Measurements from ENCODE around the gene FAM83F.

The FAM83F gene

DNA sequence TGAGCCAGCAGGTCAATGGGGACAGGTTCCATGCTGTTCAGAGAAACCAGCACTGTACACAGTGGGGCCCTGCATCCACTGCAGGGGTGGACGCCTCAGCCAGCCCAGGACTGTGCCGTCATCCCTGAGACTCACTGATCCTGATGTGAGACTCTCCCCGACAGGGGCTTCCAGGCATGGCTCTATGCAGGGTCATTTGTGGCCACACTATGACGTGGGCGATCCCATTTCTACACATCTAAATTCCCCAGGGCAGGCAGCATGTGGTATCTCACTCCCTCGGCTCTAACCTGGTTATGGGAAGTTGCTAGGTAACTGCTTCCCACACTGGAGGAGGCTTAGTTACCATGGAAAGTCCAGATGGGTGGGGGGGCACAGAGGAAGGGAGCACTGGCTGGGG, 14.2 kb upstream of the FAM83F start:
- DNase-seq (ENCODE audit: low read depth, low spot score), result no peak
- Histone ChIP-seq H3K4me3 (ENCODE audit: insufficient read length, low read depth) (no peak overlapping the region), H3K9ac (ENCODE audit: insufficient read length, low read depth) (no peak overlapping the region), H3K9me3 (ENCODE audit: insufficient read depth, low read length) (no peaks in the 10 kb centered on the region), H3K36me3 (ENCODE audit: insufficient read depth, insufficient read length, low read length) (no peaks in the 10 kb centered on the region), H3K4me1 (ENCODE audit: insufficient read depth, insufficient read length) (no peaks in the 10 kb centered on the region), H3K27me3 (ENCODE audit: insufficient read depth, insufficient read length) (peaks cover 9% of the 10 kb centered on the region)
- TF ChIP-seq SUZ12 (IDR thresholded peaks at IDR 0.05; ENCODE audit: extremely low read depth, insufficient read depth, insufficient read length), result no peak
- no peak for TF ChIP-seq YY1 (IDR thresholded peaks at IDR 0.05; ENCODE audit: insufficient read depth, insufficient read length)
- TF ChIP-seq ZNF274 (IDR thresholded peaks at IDR 0.05; ENCODE audit: low read depth, low read length), result no peak

DNA sequence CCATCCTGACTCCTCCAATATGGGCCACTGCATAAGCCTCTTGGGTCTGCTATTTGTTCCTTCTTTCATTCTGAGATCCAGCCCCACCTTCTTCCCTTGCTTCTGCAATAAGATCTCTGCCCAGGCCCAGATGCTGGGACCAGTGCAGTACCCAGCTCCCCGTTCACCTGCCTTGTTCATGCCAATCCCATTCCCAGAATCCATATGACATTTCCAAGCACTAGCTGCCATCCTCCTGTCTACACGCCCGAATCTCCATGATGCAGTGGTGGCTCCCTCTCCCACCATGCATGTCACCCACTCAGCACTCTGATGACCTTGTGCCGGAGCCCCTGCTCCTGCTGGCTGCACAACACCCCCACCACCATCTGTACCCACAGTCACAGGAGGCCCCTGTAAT, 11.4 kb upstream of the FAM83F start:
- no peak overlapping the region for H3K4me3 ChIP-seq (ENCODE audit: insufficient read length, low read depth)
- TF ChIP-seq YY1 (IDR thresholded peaks at IDR 0.05; ENCODE audit: insufficient read depth, insufficient read length) (no peak), ZNF274 (IDR thresholded peaks at IDR 0.05; ENCODE audit: low read depth, low read length) (no peak), SUZ12 (IDR thresholded peaks at IDR 0.05; ENCODE audit: extremely low read depth, insufficient read depth, insufficient read length) (no peak)
- no peak for DNase-seq (ENCODE audit: low read depth, low spot score)
- no peaks in the 10 kb centered on the region for H3K9me3 ChIP-seq (ENCODE audit: insufficient read depth, low read length)
- no peaks in the 10 kb centered on the region for H3K4me1 ChIP-seq (ENCODE audit: insufficient read depth, insufficient read length)
- H3K27me3 ChIP-seq (ENCODE audit: insufficient read depth, insufficient read length), result peaks cover 19% of the 10 kb centered on the region
- no peaks in the 10 kb centered on the region for H3K36me3 ChIP-seq (ENCODE audit: insufficient read depth, insufficient read length, low read length)
- no peak overlapping the region for H3K9ac ChIP-seq (ENCODE audit: insufficient read length, low read depth)

DNA sequence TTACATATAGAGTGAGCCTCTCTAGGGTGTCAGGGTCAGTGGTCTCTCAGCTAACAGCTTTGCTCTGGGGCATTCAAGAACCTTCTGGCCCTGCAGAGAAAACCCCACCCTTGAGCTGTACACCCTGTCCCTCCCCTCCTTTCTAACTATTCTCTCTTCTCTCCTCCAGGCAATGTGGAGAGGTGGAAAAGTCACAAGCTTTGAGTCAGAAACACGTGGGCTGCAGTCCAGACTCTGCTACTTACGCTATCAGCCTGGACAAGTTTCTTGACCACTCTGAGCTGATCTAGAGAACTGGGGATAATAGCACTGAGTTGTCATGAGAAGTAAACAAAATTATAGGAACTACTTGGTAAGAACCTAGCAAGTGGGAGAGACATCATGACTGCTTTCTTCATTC, 10.7 kb upstream of the FAM83F start:
- no peak overlapping the region for H3K9ac ChIP-seq (ENCODE audit: insufficient read length, low read depth)
- no peaks in the 10 kb centered on the region for H3K36me3 ChIP-seq (ENCODE audit: insufficient read depth, insufficient read length, low read length)
- DNase-seq (ENCODE audit: low read depth, low spot score), result no peak
- H3K27me3 ChIP-seq (ENCODE audit: insufficient read depth, insufficient read length), result peaks cover 24% of the 10 kb centered on the region
- H3K4me1 ChIP-seq (ENCODE audit: insufficient read depth, insufficient read length), result peaks cover 5% of the 10 kb centered on the region
- no peak overlapping the region for H3K4me3 ChIP-seq (ENCODE audit: insufficient read length, low read depth)
- TF ChIP-seq SUZ12 (IDR thresholded peaks at IDR 0.05; ENCODE audit: extremely low read depth, insufficient read depth, insufficient read length), result no peak
- TF ChIP-seq ZNF274 (IDR thresholded peaks at IDR 0.05; ENCODE audit: low read depth, low read length), result no peak
- no peak for TF ChIP-seq YY1 (IDR thresholded peaks at IDR 0.05; ENCODE audit: insufficient read depth, insufficient read length)
- H3K9me3 ChIP-seq (ENCODE audit: insufficient read depth, low read length), result no peaks in the 10 kb centered on the region

DNA sequence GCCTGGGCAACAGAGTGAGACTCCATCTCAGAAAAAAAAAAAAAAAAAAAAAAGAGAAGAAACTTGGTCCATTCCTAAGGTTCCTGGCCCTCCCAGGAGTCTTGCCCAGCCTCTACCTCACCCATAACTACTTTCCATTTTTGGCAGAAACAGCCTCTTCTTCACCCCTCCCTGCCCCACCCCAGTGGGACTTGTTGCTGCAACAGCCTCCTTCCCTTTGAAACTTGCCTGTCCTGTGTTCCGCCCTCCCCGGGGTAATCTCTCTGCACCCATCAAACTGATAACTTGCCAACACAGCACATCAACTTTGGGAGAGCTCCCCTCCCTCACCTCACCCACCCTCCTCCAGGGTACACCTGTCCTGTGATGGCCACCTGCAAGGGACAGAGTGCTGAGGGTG, 10.0 kb upstream of the FAM83F start:
- no peaks in the 10 kb centered on the region for H3K36me3 ChIP-seq (ENCODE audit: insufficient read depth, insufficient read length, low read length)
- peaks cover 5% of the 10 kb centered on the region for H3K4me1 ChIP-seq (ENCODE audit: insufficient read depth, insufficient read length)
- DNase-seq (ENCODE audit: low read depth, low spot score), result no peak
- no peak overlapping the region for H3K4me3 ChIP-seq (ENCODE audit: insufficient read length, low read depth)
- H3K9ac ChIP-seq (ENCODE audit: insufficient read length, low read depth), result no peak overlapping the region
- H3K9me3 ChIP-seq (ENCODE audit: insufficient read depth, low read length), result no peaks in the 10 kb centered on the region
- TF ChIP-seq ZNF274 (IDR thresholded peaks at IDR 0.05; ENCODE audit: low read depth, low read length), result no peak
- TF ChIP-seq YY1 (IDR thresholded peaks at IDR 0.05; ENCODE audit: insufficient read depth, insufficient read length), result no peak
- TF ChIP-seq SUZ12 (IDR thresholded peaks at IDR 0.05; ENCODE audit: extremely low read depth, insufficient read depth, insufficient read length), result no peak
- peaks cover 31% of the 10 kb centered on the region for H3K27me3 ChIP-seq (ENCODE audit: insufficient read depth, insufficient read length)

DNA sequence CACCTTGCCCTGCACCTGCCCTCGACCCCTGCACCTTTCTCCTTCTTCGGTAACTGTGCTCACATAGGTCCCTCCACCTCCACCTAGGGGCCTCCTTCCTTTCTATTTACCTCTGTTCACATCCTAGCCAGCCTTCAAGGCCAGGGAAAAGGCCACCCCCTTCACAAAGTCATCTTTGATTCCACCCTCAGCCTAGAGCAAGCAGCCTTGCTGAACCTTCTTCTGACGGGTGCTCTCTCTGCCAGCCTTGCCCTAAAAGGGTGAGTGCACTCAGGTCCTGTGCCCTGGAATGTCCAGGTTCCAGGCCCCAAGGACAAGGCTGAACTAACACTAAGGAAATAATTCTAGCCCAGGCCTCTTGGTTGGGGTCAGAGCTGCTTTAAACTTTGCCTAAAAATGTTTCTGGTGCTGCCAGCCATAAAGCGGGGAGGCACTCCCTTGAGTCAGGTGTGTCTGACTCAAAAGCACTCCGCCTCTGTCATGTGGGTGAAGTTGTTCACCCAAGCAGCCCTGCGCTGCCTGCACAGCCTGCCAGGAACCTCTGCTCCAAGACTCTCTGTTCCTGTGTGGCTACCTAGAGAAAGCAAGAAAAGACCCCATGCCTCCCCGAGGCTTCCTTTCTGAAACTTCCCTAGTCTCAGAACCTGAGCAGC, 9.2 kb upstream of the FAM83F start:
- TF ChIP-seq YY1 (IDR thresholded peaks at IDR 0.05; ENCODE audit: insufficient read depth, insufficient read length) (no peak), SUZ12 (IDR thresholded peaks at IDR 0.05; ENCODE audit: extremely low read depth, insufficient read depth, insufficient read length) (no peak), ZNF274 (IDR thresholded peaks at IDR 0.05; ENCODE audit: low read depth, low read length) (no peak)
- H3K4me1 ChIP-seq (ENCODE audit: insufficient read depth, insufficient read length), result peaks cover 5% of the 10 kb centered on the region
- no peak overlapping the region for H3K9ac ChIP-seq (ENCODE audit: insufficient read length, low read depth)
- no peaks in the 10 kb centered on the region for H3K9me3 ChIP-seq (ENCODE audit: insufficient read depth, low read length)
- peaks cover 35% of the 10 kb centered on the region for H3K27me3 ChIP-seq (ENCODE audit: insufficient read depth, insufficient read length)
- no peak overlapping the region for H3K4me3 ChIP-seq (ENCODE audit: insufficient read length, low read depth)
- H3K36me3 ChIP-seq (ENCODE audit: insufficient read depth, insufficient read length, low read length), result no peaks in the 10 kb centered on the region
- no peak for DNase-seq (ENCODE audit: low read depth, low spot score)

DNA sequence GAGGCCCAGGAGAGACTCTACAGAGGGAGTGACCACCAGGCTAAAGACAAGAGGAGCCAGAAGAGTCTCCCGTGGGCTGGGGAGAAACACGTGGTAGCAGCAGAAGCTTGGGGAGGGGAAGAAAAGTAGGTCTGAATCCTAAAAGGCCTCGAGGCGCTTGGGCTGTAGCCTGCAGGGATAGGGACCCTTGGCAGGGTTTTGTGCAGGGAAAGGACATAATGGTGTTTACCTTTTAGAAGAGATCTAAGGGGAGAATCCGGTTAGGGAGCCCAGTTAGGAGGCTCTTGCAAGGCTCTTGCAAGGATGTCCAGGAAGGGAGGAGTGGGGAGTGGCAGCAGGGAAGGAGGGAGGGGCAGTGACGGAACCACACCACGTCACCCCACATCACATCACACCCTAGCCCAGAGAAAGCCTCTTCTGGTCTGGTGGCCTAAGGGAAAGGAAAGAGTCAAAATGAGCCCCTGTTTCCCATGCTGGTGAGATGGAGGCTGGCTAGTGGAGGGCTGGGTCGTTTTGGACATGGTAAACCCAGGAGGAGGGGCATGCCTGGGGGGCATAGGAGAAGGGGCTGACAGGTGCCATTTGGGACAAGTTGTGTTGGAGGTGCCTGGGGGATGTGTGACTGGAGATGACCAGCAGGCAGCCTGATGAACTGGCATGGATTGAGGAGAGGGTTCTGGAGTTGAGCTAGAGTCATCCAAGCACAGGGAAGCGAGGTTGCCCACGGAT, 6.2 kb upstream of the FAM83F start:
- peaks cover 64% of the 10 kb centered on the region for H3K27me3 ChIP-seq (ENCODE audit: insufficient read depth, insufficient read length)
- no peak for DNase-seq (ENCODE audit: low read depth, low spot score)
- H3K36me3 ChIP-seq (ENCODE audit: insufficient read depth, insufficient read length, low read length), result no peaks in the 10 kb centered on the region
- no peak overlapping the region for H3K4me3 ChIP-seq (ENCODE audit: insufficient read length, low read depth)
- TF ChIP-seq ZNF274 (IDR thresholded peaks at IDR 0.05; ENCODE audit: low read depth, low read length) (no peak), SUZ12 (IDR thresholded peaks at IDR 0.05; ENCODE audit: extremely low read depth, insufficient read depth, insufficient read length) (no peak), YY1 (IDR thresholded peaks at IDR 0.05; ENCODE audit: insufficient read depth, insufficient read length) (no peak)
- no peaks in the 10 kb centered on the region for H3K9me3 ChIP-seq (ENCODE audit: insufficient read depth, low read length)
- no peak overlapping the region for H3K9ac ChIP-seq (ENCODE audit: insufficient read length, low read depth)
- peaks cover 5% of the 10 kb centered on the region for H3K4me1 ChIP-seq (ENCODE audit: insufficient read depth, insufficient read length)

DNA sequence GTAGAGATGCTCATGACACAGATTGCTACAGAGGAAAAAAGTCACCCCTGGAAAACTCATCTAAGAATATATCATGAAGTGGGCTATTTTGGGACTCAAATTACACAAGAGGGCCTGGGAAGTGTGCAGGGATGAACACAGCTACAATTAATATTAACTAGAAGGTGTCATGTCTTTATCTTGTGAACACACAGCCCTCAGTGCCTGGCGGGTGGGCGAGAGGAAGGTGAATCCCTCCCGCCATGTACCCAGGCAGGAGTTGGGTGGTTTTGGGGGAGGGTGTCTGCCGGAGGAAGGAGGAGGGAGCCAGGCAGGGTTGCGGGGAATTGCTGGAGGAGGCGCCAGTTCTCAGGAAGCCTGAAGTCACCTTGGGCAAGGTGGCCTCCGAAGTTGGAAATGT, 5.1 kb upstream of the FAM83F start:
- TF ChIP-seq ZNF274 (IDR thresholded peaks at IDR 0.05; ENCODE audit: low read depth, low read length), result no peak
- Histone ChIP-seq H3K36me3 (ENCODE audit: insufficient read depth, insufficient read length, low read length) (no peaks in the 10 kb centered on the region), H3K27me3 (ENCODE audit: insufficient read depth, insufficient read length) (peaks cover 74% of the 10 kb centered on the region), H3K9ac (ENCODE audit: insufficient read length, low read depth) (no peak overlapping the region), H3K9me3 (ENCODE audit: insufficient read depth, low read length) (no peaks in the 10 kb centered on the region), H3K4me1 (ENCODE audit: insufficient read depth, insufficient read length) (peaks cover 5% of the 10 kb centered on the region), H3K4me3 (ENCODE audit: insufficient read length, low read depth) (no peak overlapping the region)
- DNase-seq (ENCODE audit: low read depth, low spot score), result no peak
